Middle frontal gyrus (tissue), 1 donor: ENCODE data around the gene RNF212.
"Not testable (repeated sequence)": the region's sequence is repeated elsewhere in the genome, so short reads cannot be mapped to it uniquely, and the experiment has no call there.

Experiments
- DNase-seq: peaks from one replicate; pipeline ENCODE4 v3.0.0-alpha.2; 2015; ENCODE audit warnings: low spot score; ENCODE audit errors: extremely low spot score

Gene RNF212

GRCh38 chr4:1069394-1069793 lies 44.0 kb downstream of the RNF212 start:
- DNase-seq = no peak

- no peak for DNase-seq
These were observed 47.6 kb downstream of the RNF212 start for GRCh38 chr4:1065732-1066131.

GRCh38 chr4:1062419-1062818 lies 50.9 kb downstream of the RNF212 start:
- DNase-seq = no peak

- no peak for DNase-seq
These were observed 51.6 kb downstream of the RNF212 start for GRCh38 chr4:1061760-1062159.

- DNase-seq = no peak
These were observed 52.2 kb downstream of the RNF212 start for GRCh38 chr4:1061056-1061700.

GRCh38 chr4:1060621-1061020 lies 52.7 kb downstream of the RNF212 start:
- no peak for DNase-seq

GRCh38 chr4:1060121-1060520 lies 53.2 kb downstream of the RNF212 start:
- no peak for DNase-seq

- DNase-seq = no peak
These were observed 54.2 kb downstream of the RNF212 start for GRCh38 chr4:1058997-1059665.

GRCh38 chr4:1058198-1058996 lies 55.0 kb downstream of the RNF212 start:
- no peak for DNase-seq

GRCh38 chr4:1057403-1057745 lies 56.0 kb downstream of the RNF212 start:
- DNase-seq = no peak

- no peak for DNase-seq
These were observed 56.5 kb downstream of the RNF212 start for GRCh38 chr4:1056671-1057402.

- DNase-seq = no peak
These were observed 57.4 kb downstream of the RNF212 start for GRCh38 chr4:1055721-1056590.

GRCh38 chr4:1055243-1055701 lies 58.1 kb downstream of the RNF212 start:
- DNase-seq = not testable (repeated sequence)

GRCh38 chr4:1054696-1055242 lies 58.6 kb downstream of the RNF212 start:
- DNase-seq = not testable (repeated sequence)

GRCh38 chr4:1053891-1054290 lies 59.5 kb downstream of the RNF212 start:
- not testable (repeated sequence) for DNase-seq

GRCh38 chr4:1053080-1053661 lies 60.2 kb downstream of the RNF212 start:
- no peak for DNase-seq

- DNase-seq = no peak
These were observed 61.1 kb downstream of the RNF212 start for GRCh38 chr4:1052231-1052671.

GRCh38 chr4:1051472-1051871 lies 61.9 kb downstream of the RNF212 start:
- DNase-seq = no peak

- peak; percentile 19 for DNase-seq
These were observed 62.7 kb downstream of the RNF212 start for GRCh38 chr4:1050486-1051213.
